ENCODE results near the gene IL17RE. TPM values are rescaled to one million over a fixed set of nuclear protein-coding genes. Genes with fewer than 3 reads are reported as not detected.
"Not testable (repeated sequence)": the region's sequence is repeated elsewhere in the genome, so short reads cannot be mapped to it uniquely, and the experiment has no call there.

Gene IL17RE
- total RNA-seq, 1 donor from 2014 or later: 6.3 TPM

DNA sequence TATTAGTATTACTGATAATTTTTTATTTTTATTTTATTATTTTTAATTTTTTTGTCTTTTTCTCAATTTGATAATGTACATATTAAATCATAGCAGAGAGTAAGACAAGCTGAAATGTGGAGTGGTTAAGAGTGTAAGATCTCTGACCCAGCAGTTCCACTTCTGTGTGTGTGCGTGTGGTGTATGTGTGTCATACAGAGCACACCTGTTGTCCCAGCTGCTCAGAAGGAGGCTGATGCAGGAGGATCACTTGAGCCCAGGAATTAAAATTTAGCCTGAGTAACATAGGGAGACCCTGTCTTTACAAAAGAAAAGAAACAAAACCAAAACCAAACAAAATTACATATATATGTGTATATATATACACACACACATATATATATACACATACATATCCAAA, 21.2 kb upstream of the IL17RE start:
- DNase-seq: no peak

GRCh38 chr3:9883706-9884554, 18.7 kb upstream of the IL17RE start:
- peak; percentile 47 for DNase-seq

GRCh38 chr3:9884555-9885165, 18.0 kb upstream of the IL17RE start:
- no peak for DNase-seq

- no peak for DNase-seq
These were observed 16.3 kb upstream of the IL17RE start for GRCh38 chr3:9886328-9886727.

GRCh38 chr3:9887480-9887879, 15.2 kb upstream of the IL17RE start:
- DNase-seq: no peak

DNA sequence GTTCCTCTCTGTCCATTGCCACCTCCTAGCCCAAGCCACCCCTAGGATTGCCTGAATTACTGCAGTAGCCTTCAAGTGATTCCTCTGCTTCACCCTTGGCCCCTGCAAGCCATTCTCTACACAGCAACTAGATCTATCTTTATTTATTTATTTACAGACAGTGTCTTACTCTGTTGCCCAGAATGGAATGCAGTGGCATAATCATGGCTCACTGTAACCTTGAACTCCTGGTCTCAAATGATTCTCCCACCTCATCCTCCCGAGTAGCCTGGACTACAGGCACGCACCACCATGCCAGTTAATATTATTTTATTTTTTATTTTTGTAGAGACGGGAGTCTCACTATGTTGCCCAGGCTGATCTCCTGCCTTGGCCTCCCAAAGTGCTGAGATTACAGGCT, 14.1 kb upstream of the IL17RE start:
- no peak for DNase-seq

DNA sequence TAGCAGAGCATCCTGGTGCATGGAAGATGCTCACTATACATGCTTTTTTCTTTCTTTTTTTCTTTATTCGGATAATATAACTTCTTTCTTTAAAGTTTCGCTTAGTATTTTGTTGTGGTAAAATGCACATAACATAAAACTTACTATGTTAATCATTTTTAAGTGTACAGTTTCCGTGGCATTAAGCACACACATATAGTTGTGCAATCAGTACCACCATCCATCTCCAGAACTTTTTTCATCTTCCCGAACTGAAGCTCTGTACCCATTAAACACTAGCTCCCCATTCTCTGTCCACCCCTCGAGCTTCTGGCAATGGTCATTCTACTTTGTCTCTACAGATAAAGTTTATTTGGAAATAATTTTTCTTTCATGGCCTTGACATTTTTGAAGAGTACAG, 13.2 kb upstream of the IL17RE start:
- DNase-seq: no peak

- DNase-seq: peak; percentile 85
These were observed 12.2 kb upstream of the IL17RE start, which contains the start of gene JAGN1 for GRCh38 chr3:9890249-9891071. Gene JAGN1, plus strand, starts transcription at chr3:9890610. Its CDS starts 113 bp downstream, at chr3:9890723.

- no peak for DNase-seq
These were observed 11.5 kb upstream of the IL17RE start for GRCh38 chr3:9891072-9891622.

- DNase-seq: no peak
These were observed 8.9 kb upstream of the IL17RE start for GRCh38 chr3:9893739-9894138.

DNA sequence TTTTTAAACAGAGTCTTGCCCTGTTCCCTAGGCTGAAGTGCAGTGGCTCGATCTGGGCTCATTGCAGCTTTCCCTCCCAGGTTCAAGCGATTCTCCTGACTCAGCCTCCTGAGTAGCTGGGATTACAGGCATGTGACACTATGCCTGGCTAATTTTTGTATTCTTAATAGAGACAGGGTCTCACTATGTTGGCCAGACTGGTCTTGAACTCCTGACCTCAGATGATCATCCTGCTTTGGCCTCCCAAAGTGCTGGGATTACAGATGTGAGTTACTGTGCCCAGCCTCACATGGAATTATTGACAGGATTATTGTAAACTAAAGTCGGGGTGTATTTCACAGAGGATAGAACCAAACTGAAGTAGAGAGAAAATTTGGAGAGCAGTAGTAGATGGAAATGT, 6.9 kb upstream of the IL17RE start:
- DNase-seq: not testable (repeated sequence)

DNA sequence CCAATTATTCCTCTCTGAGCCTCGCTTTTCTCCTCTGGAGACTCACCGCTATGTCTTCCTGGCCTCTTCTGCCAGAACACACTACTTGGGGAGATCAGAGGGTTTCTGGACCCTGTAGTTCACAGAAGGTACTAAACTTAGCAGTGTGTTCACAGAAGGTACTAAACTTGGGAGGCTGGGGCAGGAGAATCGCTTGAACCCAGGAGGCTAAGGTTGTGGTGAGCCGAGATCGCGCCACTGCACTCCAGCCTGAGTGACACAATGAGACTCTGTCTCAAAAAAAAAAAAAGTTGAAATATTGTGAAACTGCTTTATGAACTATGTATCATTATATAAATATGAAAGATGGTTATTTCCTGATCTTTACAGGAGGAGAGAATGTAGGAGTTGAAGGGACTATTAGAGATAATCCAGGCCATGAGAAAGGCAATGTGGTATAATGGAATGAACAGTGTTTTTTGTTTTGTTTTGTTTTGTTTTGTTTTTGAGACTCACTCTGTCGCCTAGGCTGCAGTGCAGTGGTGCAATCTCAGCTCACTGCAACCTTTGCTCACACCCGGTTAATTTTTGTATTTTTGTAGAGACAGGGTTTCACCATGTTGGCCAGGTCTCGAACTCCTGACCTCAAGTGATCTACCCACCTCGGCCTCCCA, 5.8 kb upstream of the IL17RE start:
- DNase-seq: not testable (repeated sequence)

- DNase-seq: no peak
These were observed 5.0 kb upstream of the IL17RE start for GRCh38 chr3:9897408-9898372.

DNA sequence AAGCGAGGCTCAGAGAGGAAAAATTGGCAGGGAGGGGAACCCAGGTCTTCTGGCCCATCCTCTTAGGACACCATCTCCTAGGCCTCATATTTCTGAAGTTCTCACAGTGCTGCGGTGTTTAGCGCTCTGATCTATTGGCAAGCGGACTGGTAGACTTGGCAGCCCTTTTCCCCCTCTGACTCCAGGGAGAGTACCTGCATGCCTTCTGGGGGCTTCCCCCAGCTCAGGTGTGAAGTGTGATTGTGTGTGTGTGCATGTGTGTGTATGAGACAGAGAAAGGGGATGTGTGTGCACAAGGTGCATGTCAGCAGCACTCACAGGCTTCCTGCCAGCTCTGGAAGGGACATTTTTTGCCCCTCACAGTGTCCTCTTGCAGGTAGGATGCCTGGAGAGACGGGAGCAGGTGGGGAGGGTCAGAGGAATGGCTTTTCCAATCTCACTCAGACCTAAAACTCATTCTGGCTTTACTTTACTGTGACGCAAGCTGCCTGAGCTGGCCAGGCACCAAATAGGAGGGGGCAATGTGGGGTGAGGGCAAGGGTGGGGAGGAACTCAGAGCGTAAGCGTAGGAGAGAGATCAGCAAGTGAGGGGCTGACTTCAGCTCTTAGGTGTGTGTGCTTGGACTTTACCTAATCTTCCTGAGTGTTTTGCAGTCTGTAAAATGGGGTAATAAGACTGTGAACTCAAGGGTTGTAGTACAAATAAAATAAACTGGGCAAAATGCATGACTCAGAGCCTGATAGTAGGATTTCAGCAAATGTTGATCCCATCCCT, 4.0 kb upstream of the IL17RE start:
- DNase-seq: no peak

GRCh38 chr3:9899289-9899791, 3.3 kb upstream of the IL17RE start:
- DNase-seq: no peak

- not testable (repeated sequence) for DNase-seq
These were observed 1.7 kb upstream of the IL17RE start for GRCh38 chr3:9900965-9901415.

DNA sequence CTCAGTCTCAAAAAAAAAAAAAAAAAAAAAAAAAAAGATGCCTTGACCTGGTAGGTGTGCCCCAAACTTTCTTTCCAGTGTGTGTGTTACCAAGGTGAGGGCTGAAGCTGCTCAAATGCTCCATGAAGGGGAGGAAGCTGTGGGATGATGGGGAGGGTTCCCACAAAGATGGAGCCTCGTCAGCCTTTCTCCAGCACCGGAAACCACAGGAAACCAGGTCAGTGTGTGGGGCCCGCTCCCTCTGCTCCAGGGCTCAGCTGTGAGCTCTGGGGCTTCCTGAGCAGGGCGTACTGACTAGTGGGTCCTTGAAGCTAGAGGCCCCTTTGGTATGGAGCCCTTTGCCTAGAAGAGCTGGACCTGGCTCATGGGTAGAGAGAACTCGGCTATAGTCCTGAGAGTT, 681 bp upstream of the IL17RE start:
- no peak for DNase-seq

- no peak for DNase-seq
These were observed 583 bp downstream of the IL17RE start for GRCh38 chr3:9903238-9903624.

DNA sequence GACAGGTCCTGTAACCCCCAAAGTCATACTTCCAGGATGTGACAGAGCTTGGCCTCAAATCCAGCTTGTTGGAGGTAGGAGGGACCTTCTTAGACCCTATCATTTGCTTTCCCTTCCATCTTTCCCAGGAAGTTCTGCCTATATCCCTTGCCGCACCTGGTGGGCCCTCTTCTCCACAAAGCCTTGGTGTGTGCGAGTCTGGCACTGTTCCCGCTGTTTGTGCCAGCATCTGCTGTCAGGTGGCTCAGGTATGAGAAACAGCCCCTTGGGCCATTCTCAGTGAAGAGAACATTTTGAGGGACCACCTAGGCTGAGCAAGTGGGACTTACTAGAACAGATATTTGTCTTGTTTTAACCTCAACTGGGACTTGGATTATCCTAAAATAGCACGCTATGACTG, 1.3 kb downstream of the IL17RE start:
- DNase-seq: no peak

DNA sequence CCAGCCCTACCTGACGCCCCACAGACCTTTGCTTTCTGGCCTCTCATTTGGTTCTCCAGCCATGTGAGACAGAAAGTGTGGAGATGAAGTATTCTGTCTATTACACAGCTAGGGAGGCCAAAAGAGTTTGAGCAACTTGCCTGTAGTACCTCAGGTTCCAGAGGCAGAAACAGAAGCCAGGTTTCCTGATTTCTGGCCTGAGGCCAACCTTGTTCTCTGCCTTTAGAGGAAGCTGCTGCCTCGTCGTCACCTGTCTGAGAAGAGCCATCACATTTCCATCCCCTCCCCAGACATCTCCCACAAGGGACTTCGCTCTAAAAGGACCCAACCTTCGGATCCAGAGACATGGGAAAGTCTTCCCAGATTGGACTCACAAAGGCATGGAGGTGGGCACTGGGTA, 3.8 kb downstream of the IL17RE start:
- DNase-seq: no peak
